NCI-H2196 treated with DMSO at 0.1 percent for 48 hours (cell line): ENCODE data around the gene HOXD12.

Experiments used
- DNase-seq: peaks from one replicate; lab custom pipeline; 2025; ENCODE audit not compliant: unreplicated experiment; lab: John Stamatoyannopoulos, UW

The HOXD12 gene

DNA sequence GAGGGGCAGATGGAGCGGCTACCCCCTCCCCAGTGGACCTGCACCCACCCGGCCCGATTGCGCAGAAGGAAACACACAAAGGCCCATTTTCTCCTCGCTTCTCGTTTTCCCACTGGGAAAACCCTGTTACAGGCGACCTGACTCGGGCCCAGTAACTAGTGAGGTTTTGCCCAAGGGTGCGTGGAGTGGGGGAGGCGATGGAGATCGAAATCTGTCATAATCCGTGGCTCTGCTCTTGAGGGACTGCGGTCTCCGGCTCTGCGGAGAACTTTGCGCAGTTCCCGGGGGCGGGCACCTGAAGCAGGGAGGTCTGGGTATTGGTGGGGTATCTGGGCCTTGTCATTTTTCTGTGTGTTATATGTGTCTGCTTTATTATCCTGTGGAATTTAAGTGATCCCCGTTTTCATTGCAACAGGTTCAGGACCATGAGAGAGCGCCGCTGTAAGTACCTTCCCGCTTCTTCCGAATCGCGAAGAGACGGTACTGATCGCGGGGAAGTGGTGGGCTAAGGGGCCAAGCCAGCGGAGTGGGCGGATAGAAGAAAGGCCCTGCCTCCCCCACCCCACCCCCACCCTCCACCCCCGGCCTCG lies 47.7 kb downstream of the HOXD12 start:
- no peak for DNase-seq

DNA sequence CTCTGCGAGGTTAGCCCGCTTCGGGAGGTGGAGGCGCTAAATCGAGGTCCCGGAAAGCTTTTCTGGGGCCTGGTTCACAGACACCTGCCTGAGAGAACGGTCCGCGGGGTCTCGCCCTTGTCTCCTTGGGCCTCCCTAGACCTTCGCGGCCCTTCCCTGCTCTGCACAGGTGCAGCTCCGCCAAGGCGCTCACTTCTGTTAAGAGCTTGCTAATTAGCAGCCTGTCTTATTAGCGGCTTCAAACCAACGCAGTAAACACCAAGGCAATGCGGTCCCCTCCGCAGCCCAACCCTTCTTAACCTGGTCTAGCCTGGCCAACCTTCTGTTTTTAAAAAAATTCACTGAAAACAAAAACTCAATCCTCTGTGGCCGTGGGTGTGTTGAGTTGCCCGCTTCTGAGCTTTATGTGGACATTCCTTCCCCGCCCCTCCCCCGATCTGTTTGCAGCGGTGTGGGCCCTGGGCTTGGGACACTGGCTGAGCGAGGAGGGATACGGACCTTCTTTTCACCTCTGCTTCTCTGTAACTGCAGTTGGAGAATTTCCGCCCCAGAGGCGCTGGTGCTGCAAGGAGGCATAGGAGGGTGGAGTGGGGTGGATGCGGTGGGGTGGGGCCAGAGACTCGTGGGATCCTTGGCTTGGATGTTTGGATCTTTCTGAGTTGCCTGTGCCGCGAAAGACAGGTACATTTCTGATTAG lies 48.4 kb downstream of the HOXD12 start:
- no peak for DNase-seq

DNA sequence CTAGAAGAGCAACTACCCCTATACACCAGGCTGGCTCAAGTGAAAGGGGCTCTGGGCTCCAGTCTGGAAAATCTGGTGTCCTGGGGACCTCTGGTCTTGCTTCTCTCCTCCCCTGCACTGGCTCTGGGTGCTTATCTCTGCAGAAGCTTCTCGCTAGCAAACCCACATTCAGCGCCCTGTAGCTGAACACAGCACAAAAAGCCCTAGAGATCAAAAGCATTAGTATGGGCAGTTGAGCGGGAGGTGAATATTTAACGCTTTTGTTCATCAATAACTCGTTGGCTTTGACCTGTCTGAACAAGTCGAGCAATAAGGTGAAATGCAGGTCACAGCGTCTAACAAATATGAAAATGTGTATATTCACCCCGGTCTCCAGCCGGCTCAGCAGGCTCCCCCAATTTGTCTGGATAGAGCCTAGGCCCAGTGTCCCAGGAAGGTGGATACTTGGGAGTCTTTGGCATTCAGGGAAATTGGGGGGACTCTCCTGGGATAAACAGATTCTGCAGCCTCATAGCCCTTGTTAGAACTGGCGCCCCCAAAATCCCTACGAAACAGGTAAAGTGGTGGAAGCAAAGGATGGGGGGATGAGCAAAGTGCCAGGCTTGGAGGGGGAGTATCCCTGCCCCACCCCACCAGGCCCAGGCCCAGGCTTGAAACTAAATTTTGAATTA lies 49.3 kb downstream of the HOXD12 start:
- no peak for DNase-seq

DNA sequence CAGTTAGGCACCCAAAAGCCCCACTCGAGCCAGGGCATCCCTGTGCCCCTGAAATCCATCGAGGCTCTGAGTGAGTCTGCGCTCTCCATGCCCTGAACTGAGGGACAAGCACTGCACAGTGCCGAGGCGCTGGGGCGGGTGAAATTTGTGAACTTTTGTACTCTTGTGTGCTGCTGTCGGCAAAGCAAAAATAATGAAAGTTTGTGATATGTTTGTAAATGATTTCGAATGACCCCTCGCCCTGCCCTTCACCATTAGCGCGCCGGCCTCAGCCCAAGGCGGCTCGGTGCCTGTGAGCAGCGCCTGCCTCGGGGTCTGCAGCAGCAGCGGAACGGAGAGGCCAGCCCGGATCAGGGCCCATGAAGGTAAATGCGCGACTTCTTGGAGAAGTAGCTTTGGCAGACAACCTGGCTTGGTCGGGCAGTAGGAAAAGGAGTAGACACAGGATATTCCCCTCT lies 49.9 kb downstream of the HOXD12 start:
- DNase-seq = no peak

DNA sequence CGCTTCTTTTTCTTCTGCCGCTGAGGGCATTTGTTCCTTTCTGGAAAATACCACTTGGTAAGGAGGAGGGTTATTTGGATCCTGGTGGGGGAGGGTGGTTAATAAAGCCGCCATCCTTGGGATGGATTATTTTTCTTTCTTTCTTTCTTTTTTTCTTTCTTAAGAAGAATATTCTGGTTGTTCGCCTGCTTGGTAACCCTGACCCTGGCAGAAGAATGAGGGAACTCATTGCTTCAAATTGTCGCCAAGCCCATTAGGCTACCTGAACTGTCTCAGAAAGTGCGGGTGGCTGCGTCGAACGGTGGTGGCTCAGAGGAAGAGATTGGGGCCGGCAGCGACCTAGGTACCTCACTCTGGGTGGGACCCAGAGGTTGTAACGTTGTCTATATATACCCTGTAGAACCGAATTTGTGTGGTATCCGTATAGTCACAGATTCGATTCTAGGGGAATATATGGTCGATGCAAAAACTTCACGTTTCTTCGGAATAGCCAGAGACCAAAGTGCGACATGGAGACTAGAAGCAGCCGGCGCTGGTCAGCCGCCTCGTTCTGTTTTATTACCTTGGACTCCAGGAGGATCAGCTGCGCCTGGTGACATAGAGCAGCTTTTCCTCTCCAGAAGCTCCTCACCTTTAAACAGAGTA lies 50.5 kb downstream of the HOXD12 start:
- DNase-seq = no peak

DNA sequence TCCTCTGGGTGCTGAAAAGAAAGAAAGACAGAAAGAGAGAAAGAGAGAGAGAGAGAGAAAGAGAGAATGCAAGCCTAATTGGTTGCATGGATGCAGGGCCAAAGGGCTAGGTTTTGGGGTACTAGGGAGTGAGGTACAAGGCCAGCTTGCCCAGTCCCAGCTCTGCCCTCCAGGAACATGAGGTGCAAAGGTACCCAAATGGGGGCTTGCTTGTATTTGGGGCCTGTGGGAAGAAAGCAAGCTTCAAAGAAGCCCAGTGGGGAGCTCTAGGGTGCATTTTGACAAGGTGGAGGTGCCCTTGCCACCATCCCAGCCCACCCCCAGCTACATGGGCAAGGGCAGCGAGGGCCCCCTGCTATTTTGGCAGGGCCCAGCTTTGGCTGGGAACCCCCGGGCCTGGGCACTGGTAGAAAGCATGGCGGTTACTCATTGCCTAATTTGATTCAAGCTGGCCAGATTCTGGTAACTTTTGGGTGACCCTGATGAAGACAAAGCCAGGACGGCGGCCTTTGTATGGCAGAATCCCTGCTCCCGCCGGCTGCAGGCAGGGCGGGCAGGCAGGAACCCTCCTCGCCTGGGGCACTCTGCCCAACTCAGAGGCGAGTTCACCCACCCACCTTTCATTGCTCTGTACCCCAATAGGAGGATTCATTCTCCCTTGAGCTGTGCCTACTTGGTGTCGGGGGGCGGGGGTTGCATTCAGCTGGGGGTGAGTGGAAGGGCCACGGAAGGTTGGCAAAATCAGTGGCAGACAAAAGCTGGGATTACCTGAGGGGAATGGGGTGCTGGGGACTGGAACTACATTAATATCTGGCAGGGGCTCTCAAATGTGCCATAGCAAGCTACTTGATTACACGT lies 51.2 kb downstream of the HOXD12 start:
- DNase-seq = no peak

DNA sequence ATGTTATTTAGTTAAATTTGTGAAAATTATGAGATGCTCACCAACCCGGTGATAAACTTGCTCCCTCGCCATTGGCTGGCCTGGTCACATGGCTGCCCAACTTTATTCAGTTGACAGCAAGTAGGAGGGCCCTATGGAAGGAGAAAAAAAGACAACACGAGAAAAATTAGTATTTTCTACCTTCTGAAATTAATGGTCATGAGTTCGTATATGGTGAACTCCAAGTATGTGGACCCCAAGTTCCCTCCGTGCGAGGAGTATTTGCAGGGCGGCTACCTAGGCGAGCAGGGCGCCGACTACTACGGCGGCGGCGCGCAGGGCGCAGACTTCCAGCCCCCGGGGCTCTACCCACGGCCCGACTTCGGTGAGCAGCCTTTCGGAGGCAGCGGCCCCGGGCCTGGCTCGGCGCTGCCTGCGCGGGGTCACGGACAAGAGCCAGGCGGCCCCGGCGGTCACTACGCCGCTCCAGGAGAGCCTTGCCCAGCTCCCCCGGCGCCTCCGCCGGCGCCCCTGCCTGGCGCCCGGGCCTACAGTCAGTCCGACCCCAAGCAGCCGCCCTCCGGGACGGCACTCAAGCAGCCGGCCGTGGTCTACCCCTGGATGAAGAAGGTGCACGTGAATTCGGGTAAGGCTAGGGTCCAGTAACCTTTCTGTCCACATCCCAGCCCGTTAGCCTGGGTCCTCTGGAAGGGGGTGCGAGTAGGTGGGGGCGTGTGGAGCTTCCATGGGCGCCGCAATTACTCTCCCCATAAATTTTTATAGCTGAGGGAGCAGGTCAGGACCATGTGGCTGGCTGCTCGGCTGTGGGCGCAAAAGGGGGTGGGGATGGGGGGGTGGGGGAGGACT lies 52.1 kb downstream of the HOXD12 start, which contains the start of gene HOXD4:
HOXD4 (plus strand) TSS at position 109 of the 846 bp plus-strand sequence; CDS start at position 193, 84 bp downstream.
- DNase-seq = no peak
